GM12878 (cell line): ENCODE data around the gene ZBTB42. TPM values are rescaled to one million over a fixed set of nuclear protein-coding genes. Genes with fewer than 3 reads are reported as not detected.

ENCODE experiments used
- ATAC-seq: fragments of 200-7000 bp; cut with Tn5 transposase; 3 replicates; pipeline ENCODE4 v1.9.1; 2020; ENCODE audit warnings: mild to moderate bottlenecking, moderate library complexity
- BruUV-seq: library from RNA; stranded (reverse); fragments of 400-500 nt; replicated peaks from 2 replicates; lab custom pipeline; 2021; lab: Mats Ljungman, UMichigan
- CTCF ChIA-PET: fragments of 300-600 bp; sonication (Branson Sonifier 250); formaldehyde crosslinking; extraction: SDS; loops from one replicate; lab custom pipeline; 2021; ENCODE audit warnings: inconsistent platforms; lab: Yijun Ruan, JAX
- POLR2A ChIA-PET: fragments of 350-600 bp; formaldehyde crosslinking; extraction: SDS; loops from one replicate; lab custom pipeline; 2021; ENCODE audit warnings: inconsistent platforms; lab: Charles Lee
- RAD21 ChIA-PET: fragments of 300-600 bp; sonication (Branson Sonifier 250); formaldehyde crosslinking; loops from one replicate; lab custom pipeline; 2023; ENCODE audit warnings: antibody characterized with exemption; ENCODE audit not compliant: unreplicated experiment; lab: Charles Lee
- SMC1A ChIA-PET: fragments of 300-600 bp; sonication (Branson Sonifier 250); formaldehyde crosslinking; loops from one replicate; lab custom pipeline; 2023; ENCODE audit not compliant: unreplicated experiment, uncharacterized antibody; lab: Charles Lee
- DNase-seq: peaks from one replicate; pipeline ENCODE4 v3.0.0-alpha.2; 2011; ENCODE audit warnings: low read depth, low spot score
- FAIRE-seq: peaks from 3 replicates; lab custom pipeline; 2011; peaks lifted over from hg19 to GRCh38; lab: Jason Lieb, UNC
- H2AFZ ChIP-seq: 2 replicates; pipeline ENCODE4 v1.6.0; 2011; ENCODE audit warnings: low read depth, low read length, control low read depth; ENCODE audit not compliant: control insufficient read depth
- H3K27ac ChIP-seq: 2 replicates; pipeline ENCODE4 v1.5.1; 2011; ENCODE audit warnings: control low read depth; ENCODE audit not compliant: control insufficient read depth, insufficient read depth
- H3K27me3 ChIP-seq, 2 experiments: replicated peaks in 1 of 2; 2 replicates each; pipeline versions ENCODE4 v1.6.0 to v1.6.1; 2011; ENCODE audit warnings: low read length in 1 of 2; ENCODE audit not compliant: control insufficient read depth in 2 of 2, insufficient read depth in 2 of 2
- H3K36me3 ChIP-seq, 2 experiments: 2 replicates each; pipeline ENCODE4 v1.5.1; 2011; ENCODE audit warnings: low read length in 1 of 2; ENCODE audit not compliant: control insufficient read depth in 2 of 2, insufficient read depth in 2 of 2
- H3K4me1 ChIP-seq: 2 replicates; pipeline ENCODE4 v1.6.1; 2011; ENCODE audit warnings: mild to moderate bottlenecking, low read length, moderate library complexity, mixed read lengths; ENCODE audit not compliant: control insufficient read depth, insufficient read depth
- H3K4me2 ChIP-seq: 2 replicates; pipeline ENCODE4 v1.6.0; 2011; ENCODE audit warnings: control low read depth; ENCODE audit not compliant: control insufficient read depth, insufficient read depth
- H3K4me3 ChIP-seq: fragments of 200-600 bp; sonication (generic); 2 replicates; pipeline ENCODE4 v1.5.1; 2016
- H3K79me2 ChIP-seq: 2 replicates; pipeline ENCODE4 v1.6.0; 2011; ENCODE audit warnings: low read length; ENCODE audit not compliant: control insufficient read depth, insufficient read depth
- H3K9ac ChIP-seq: 2 replicates; pipeline ENCODE4 v1.8.0; 2011; ENCODE audit warnings: low read length, control low read depth, mixed read lengths; ENCODE audit not compliant: control insufficient read depth, insufficient read depth
- H3K9me3 ChIP-seq: replicated peaks from 3 replicates; pipeline ENCODE4 v1.5.1; 2011; ENCODE audit warnings: mild to moderate bottlenecking, low read length; ENCODE audit not compliant: control insufficient read depth, insufficient read depth
- H4K20me1 ChIP-seq: 2 replicates; pipeline ENCODE4 v1.6.0; 2011; ENCODE audit not compliant: control insufficient read depth, insufficient read depth
- BRCA1 ChIP-seq: IDR thresholded peaks from 2 replicates; pipeline ENCODE4 v1.6.1; 2011; ENCODE audit warnings: low read depth, low read length, improper control_type of control experiment
- CHD2 ChIP-seq: IDR thresholded peaks from 2 replicates; pipeline ENCODE4 v1.6.1; 2011; ENCODE audit warnings: low read depth, low read length, improper control_type of control experiment, borderline replicate concordance
- EGR1 ChIP-seq, 2 experiments: IDR thresholded peaks; 1 replicate in 1 of 2; 2 replicates in 1 of 2; pipeline ENCODE4 v1.6.1; 2011 to 2012; ENCODE audit warnings: low read depth in 2 of 2, low read length in 2 of 2, borderline replicate concordance in 1 of 2, mild to moderate bottlenecking in 1 of 2, moderate library complexity in 1 of 2
- ZNF207 ChIP-seq: fragments of 450-650 bp; IDR thresholded peaks from 2 replicates; pipeline ENCODE4 v1.6.1; 2014; ENCODE audit warnings: antibody characterized with exemption, mild to moderate bottlenecking, borderline replicate concordance
- WGBS: methylation state at CpG from one replicate; pipeline ENCODE4 v1.1.6; 2016; ENCODE audit warnings: low lambda C conversion rate; ENCODE audit not compliant: insufficient replicate concordance, insufficient coverage; ENCODE audit errors: missing lambda C conversion rate; 5-methylcytosine and 5-hydroxymethylcytosine counted together
- in situ Hi-C: fragments of 300-500 bp; cut with MboI; formaldehyde crosslinking; loops from 9 replicates; pipeline ENCODE4 v1.14.3; 2018; ENCODE audit warnings: mixed read lengths
- intact Hi-C: fragments of 100-400 bp; cut with micrococcal nuclease; formaldehyde crosslinking; loops from one replicate; pipeline ENCODE4 v1.14.2; 2022; ENCODE audit not compliant: unreplicated experiment
- polyA plus RNA-seq, 11 experiments: library from polyadenylated mRNA; depleted of rRNA in 4 of 11; unstranded in 6 of 11; stranded (reverse) in 5 of 11; fragments of >200 nt; fragmentation: Nextera tagmentation in 4 of 11; fragmentation: Illumina TruSeq in 1 of 11; extraction: Ambion mirVana in 4 of 11; extraction: Trizol in 1 of 11; gene quantifications; 1 replicate in 1 of 11; 2 replicates in 10 of 11; pipeline versions ENCODE4 v1.2.1 to v1.2.3, GENCODE V29; 2011 to 2016; ENCODE audit warnings: inconsistent platforms in 2 of 11, missing spikeins in 2 of 11, low read depth in 1 of 11
- total RNA-seq, 4 experiments: library from RNA; depleted of rRNA in 3 of 4; stranded (reverse); fragments of >200 nt in 3 of 4; fragmentation: Illumina TruSeq in 1 of 4; extraction: Trizol in 1 of 4; gene quantifications; 2 replicates each; pipeline versions ENCODE4 v1.2.1 to v1.2.3, GENCODE V29; 2013 to 2021
- TF ChIP-seq, protein P1 (sequence below), 3 experiments: IDR thresholded peaks in 2 of 3; conservative IDR thresholded peaks in 1 of 3; 2 replicates each; pipeline ENCODE4 v1.5.1; 2011; ENCODE audit warnings: low read depth in 3 of 3, low read length in 3 of 3, mild to moderate bottlenecking in 3 of 3, control low read depth in 2 of 3, moderate library complexity in 2 of 3, inconsistent platforms in 1 of 3, mixed read lengths in 1 of 3; ENCODE audit not compliant: control insufficient read depth in 2 of 3, insufficient read depth in 1 of 3; ENCODE audit errors: extremely low read depth in 1 of 3

ZBTB42 gene
- total and polyA plus RNA-seq, 10 of the 15 experiments (the other 5 are each of a cell fraction or from before 2014, with no cell fraction given): 0.05 to 1.2 (median 0.37) TPM; not detected in 2

DNA sequence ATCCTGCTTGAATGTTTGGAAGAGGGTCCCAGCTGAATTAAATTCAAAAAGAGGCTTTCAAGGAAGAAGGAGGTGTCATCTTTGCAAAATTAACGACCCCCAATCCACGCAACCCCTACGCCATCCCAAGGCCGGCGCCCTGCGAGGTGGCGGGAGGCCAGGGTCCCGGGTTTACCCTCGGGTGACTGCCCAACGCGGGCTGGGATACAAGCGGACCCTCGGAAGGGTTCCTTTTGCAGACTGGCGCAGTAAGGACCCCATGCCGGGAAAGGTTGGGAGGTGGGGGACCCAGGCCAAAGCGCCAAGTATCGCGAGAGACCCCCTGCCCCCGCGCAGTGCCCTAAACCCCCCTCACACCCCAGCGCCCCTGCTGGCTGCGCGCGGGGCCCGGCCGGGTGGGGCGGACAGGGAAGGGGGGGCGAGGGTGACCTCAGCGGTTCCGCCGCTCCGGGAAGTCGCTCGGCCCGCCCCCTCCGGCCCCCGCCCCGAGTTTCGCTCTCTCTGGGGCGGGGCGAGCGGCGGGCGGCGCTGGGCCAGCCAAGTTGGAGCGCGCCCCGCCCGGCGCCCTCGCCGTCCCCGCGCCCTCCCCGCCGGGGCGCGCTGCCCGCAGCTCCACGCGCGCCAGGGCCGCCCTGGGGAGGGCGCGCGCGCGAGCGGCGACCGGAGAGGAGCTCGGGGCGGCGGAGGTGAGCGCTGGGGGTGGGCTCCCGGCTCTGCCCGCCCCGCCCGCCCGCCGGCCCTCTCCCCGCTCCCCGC is 708 bp upstream of the ZBTB42 start:
- ChIA-PET SMC1A (interaction anchor here (1.6 kb wide), 1 partner anchor 17 kb away, joined by 3 read pairs; no protein-coding TSS in a partner anchor), RAD21 (no interaction called here), POLR2A (no interaction called here), CTCF (no interaction called here)
- DNase-seq: no peak
- Histone ChIP-seq H3K4me2 (peak overlapping the region; percentile 97), H3K9ac (peak overlapping the region; percentile 22; the same call in 1 of the 2 replicates), H2AFZ (peak overlapping the region; percentile 69), H3K27me3 (peaks cover 0 to 3% of the 10 kb centered on the region in 2 experiments; a peak in 2 of 4 replicates), H3K36me3 (no peaks in the 10 kb centered on the region), H3K4me1 (peaks cover 17% of the 10 kb centered on the region), H4K20me1 (no peaks in the 10 kb centered on the region), H3K79me2 (no peaks in the 10 kb centered on the region; the same call in 1 of the 2 replicates), H3K9me3 (no peaks in the 10 kb centered on the region), H3K4me3 (no peak overlapping the region), H3K27ac (no peak overlapping the region)
- WGBS: 9% methylated on average over 21 of the region's 83 CpGs
- in situ Hi-C loops: no loop called here
- ATAC-seq: peak; percentile 75
- intact Hi-C loops: no loop called here
- no peak for FAIRE-seq
- BruUV-seq: no TSS peak
- TF ChIP-seq, protein P1, sequence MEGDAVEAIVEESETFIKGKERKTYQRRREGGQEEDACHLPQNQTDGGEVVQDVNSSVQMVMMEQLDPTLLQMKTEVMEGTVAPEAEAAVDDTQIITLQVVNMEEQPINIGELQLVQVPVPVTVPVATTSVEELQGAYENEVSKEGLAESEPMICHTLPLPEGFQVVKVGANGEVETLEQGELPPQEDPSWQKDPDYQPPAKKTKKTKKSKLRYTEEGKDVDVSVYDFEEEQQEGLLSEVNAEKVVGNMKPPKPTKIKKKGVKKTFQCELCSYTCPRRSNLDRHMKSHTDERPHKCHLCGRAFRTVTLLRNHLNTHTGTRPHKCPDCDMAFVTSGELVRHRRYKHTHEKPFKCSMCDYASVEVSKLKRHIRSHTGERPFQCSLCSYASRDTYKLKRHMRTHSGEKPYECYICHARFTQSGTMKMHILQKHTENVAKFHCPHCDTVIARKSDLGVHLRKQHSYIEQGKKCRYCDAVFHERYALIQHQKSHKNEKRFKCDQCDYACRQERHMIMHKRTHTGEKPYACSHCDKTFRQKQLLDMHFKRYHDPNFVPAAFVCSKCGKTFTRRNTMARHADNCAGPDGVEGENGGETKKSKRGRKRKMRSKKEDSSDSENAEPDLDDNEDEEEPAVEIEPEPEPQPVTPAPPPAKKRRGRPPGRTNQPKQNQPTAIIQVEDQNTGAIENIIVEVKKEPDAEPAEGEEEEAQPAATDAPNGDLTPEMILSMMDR (IDR thresholded peaks at IDR 0.05 in 2 of 3, conservative IDR thresholded peaks at IDR 0.05 in 1 of 3; ENCODE audit: control insufficient read depth in 2 of 3, extremely low read depth in 1 of 3, insufficient read depth in 1 of 3, low read depth in 3 of 3, low read length in 3 of 3): peak in 1 of 3 experiments; percentile 41; a peak in 2 of 6 replicates
- TF ChIP-seq EGR1 (IDR thresholded peaks at IDR 0.05; ENCODE audit: borderline replicate concordance in 1 of 2, low read depth in 2 of 2, low read length in 2 of 2) (peak in 1 of 2 experiments; percentile 48; a peak in 2 of 3 replicates), ZNF207 (no peak), CHD2 (peak; percentile 81; the same call in 1 of the 2 replicates), BRCA1 (0 out of 2 replicates have a peak, but pooled peaks have one; percentile 22)
